Ascending aorta (tissue), 2 donors: ENCODE results near the gene REXO1. TPM values are rescaled to one million over a fixed set of nuclear protein-coding genes. Genes with fewer than 3 reads are reported as not detected.

ENCODE experiments used
- DNase-seq, 2 donors: peaks; one replicate each; pipeline ENCODE4 v3.0.0-alpha.2; 2019; ENCODE audit warnings: low spot score in 2 of 2
- H3K27ac ChIP-seq, 2 donors: fragments of 200-600 bp; sonication (generic); one replicate each; pipeline ENCODE4 v1.5.1; 2016 to 2017; ENCODE audit warnings: mild to moderate bottlenecking in 1 of 2
- H3K27me3 ChIP-seq: fragments of 200-600 bp; sonication (generic); one replicate; pipeline ENCODE4 v1.5.1; 2017
- H3K36me3 ChIP-seq, 2 donors: fragments of 200-600 bp; sonication (generic); one replicate each; pipeline ENCODE4 v1.5.1; 2016
- H3K4me1 ChIP-seq, 2 donors: fragments of 200-600 bp; sonication (generic); one replicate each; pipeline ENCODE4 v1.5.1; 2016 to 2017; ENCODE audit warnings: mild to moderate bottlenecking in 1 of 2
- H3K4me3 ChIP-seq, 2 donors: fragments of 200-600 bp; sonication (generic); one replicate each; pipeline ENCODE4 v1.5.1; 2016 to 2017; ENCODE audit warnings: mild to moderate bottlenecking in 1 of 2
- H3K9me3 ChIP-seq, 2 donors: fragments of 200-600 bp; sonication (generic); one replicate each; pipeline ENCODE4 v1.5.1; 2016
- intact Hi-C: fragments of 100-400 bp; cut with DNase I; formaldehyde crosslinking; loops from one replicate; pipeline ENCODE4 v1.15.1; 2023
- total RNA-seq: library from RNA; depleted of rRNA; stranded (reverse); fragments of >200 nt; gene quantifications from one replicate; pipeline ENCODE4 v1.1.0, GENCODE V29; 2016
- TF ChIP-seq, protein P1 (sequence below), 3 experiments: fragments of 200-600 bp in 2 of 3; fragments of 450-650 bp in 1 of 3; sonication (generic) in 2 of 3; IDR thresholded peaks; one replicate each; pipeline ENCODE4 v1.5.1; 2016 to 2019; ENCODE audit warnings: antibody characterized with exemption in 3 of 3, mild to moderate bottlenecking in 1 of 3, moderate library complexity in 1 of 3

REXO1 gene
- total RNA-seq, 1 donor from 2014 or later, result 45.1 TPM

DNA sequence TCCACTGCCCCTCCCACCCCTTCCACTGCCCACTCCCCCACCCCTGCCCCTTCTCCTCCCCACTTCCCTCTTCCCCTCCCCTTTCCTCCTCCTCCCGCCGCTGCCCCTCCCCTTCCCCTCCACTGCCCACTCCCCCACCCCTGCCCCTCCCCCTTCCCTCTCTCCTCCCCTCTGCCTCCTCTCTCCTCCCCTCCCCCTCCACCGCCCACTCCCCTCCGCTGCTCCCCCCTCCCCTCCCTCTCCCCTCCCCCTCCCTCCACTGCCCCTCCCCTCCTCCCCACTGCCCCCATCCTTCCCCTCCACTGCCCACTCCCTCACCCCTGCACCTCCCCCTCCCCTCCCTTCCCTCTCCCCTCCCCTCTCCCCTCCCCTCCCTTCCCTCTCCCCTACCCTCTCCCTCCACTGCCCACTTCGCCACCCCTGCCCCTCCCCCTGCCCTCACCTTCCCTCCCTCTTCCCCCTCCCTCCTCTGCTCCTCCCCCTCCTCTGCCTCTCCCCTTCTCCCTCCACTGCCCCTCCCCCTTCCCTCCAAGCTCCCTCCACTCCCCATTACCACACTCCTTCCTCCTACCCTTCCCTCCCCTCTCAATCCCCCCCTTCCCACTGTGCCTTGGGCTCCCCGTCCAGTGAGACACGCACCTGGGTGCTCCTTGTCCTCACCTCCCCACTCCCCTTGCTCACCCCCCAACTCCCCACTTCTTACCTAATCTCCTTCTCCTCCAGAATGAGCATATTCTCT lies 58.1 kb downstream of the REXO1 start:
- peaks cover 8% of the 10 kb centered on the region for H3K27me3 ChIP-seq
- intact Hi-C loops, result no loop called here
- H3K36me3 ChIP-seq, result no peaks in the 10 kb centered on the region
- H3K9me3 ChIP-seq, result no peaks in the 10 kb centered on the region
- H3K27ac ChIP-seq, result no peak overlapping the region
- DNase-seq, result no peak
- no peaks in the 10 kb centered on the region for H3K4me1 ChIP-seq
- TF ChIP-seq, protein P1, sequence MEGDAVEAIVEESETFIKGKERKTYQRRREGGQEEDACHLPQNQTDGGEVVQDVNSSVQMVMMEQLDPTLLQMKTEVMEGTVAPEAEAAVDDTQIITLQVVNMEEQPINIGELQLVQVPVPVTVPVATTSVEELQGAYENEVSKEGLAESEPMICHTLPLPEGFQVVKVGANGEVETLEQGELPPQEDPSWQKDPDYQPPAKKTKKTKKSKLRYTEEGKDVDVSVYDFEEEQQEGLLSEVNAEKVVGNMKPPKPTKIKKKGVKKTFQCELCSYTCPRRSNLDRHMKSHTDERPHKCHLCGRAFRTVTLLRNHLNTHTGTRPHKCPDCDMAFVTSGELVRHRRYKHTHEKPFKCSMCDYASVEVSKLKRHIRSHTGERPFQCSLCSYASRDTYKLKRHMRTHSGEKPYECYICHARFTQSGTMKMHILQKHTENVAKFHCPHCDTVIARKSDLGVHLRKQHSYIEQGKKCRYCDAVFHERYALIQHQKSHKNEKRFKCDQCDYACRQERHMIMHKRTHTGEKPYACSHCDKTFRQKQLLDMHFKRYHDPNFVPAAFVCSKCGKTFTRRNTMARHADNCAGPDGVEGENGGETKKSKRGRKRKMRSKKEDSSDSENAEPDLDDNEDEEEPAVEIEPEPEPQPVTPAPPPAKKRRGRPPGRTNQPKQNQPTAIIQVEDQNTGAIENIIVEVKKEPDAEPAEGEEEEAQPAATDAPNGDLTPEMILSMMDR (IDR thresholded peaks at IDR 0.05), result no peak
- peak overlapping the region in 1 of 2 donors; percentile 46 for H3K4me3 ChIP-seq

- TF ChIP-seq, protein P1 (IDR thresholded peaks at IDR 0.05), result no peak
- Histone ChIP-seq H3K4me3 (peak overlapping the region in 1 of 2 donors; percentile 46), H3K9me3 (no peaks in the 10 kb centered on the region), H3K27ac (no peak overlapping the region), H3K27me3 (peaks cover 8% of the 10 kb centered on the region), H3K36me3 (no peaks in the 10 kb centered on the region), H3K4me1 (no peaks in the 10 kb centered on the region)
- intact Hi-C loops, result loop anchor here (2.0 kb wide), 1 partner anchor 37 kb away; no protein-coding TSS in a partner anchor
- DNase-seq, result no peak
These were observed 58.8 kb downstream of the REXO1 start for GRCh38 chr19:1789261-1790041.

GRCh38 chr19:1787116-1787515 lies 61.2 kb downstream of the REXO1 start:
- intact Hi-C loops, result no loop called here
- no peak for DNase-seq
- Histone ChIP-seq H3K27ac (no peak overlapping the region), H3K9me3 (peaks cover under 1 to 5% of the 10 kb centered on the region in 2 donors), H3K4me3 (no peak overlapping the region), H3K4me1 (no peaks in the 10 kb centered on the region), H3K36me3 (no peaks in the 10 kb centered on the region), H3K27me3 (peaks cover 8% of the 10 kb centered on the region)
- TF ChIP-seq, protein P1 (IDR thresholded peaks at IDR 0.05), result no peak

DNA sequence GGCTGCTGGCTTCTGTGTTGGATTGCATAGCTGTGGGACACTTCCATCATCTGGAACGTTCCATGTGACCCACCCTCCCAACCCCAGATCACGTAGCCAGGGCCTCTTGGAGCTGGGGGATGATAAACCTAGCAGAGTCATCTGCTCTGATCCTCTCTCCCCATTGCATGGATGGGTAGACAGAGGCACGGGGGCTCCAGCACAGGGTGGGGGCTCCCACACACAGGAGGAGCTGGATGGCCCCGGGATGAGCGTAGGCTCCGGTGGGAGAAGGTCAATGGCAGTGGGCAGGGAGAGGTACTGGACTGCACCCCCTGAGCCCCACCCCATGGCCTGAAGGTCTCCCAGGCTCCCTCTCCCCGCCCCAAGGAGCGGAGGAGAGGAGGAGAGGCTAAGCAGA lies 61.6 kb downstream of the REXO1 start:
- H3K27ac ChIP-seq, result no peak overlapping the region
- peaks cover 8% of the 10 kb centered on the region for H3K27me3 ChIP-seq
- no peaks in the 10 kb centered on the region for H3K4me1 ChIP-seq
- no peak overlapping the region for H3K4me3 ChIP-seq
- intact Hi-C loops, result no loop called here
- H3K9me3 ChIP-seq, result peaks cover 5 to 10% of the 10 kb centered on the region in 2 donors
- TF ChIP-seq, protein P1 (IDR thresholded peaks at IDR 0.05), result no peak
- DNase-seq, result no peak
- H3K36me3 ChIP-seq, result no peaks in the 10 kb centered on the region

GRCh38 chr19:1785310-1785709 lies 63.0 kb downstream of the REXO1 start:
- intact Hi-C loops, result no loop called here
- DNase-seq, result no peak

More at GRCh38 chr19:1785310-1785709, 63.0 kb downstream of the REXO1 start:
- H3K4me1 ChIP-seq, result no peaks in the 10 kb centered on the region
- peaks cover 8 to 14% of the 10 kb centered on the region in 2 donors for H3K9me3 ChIP-seq
- TF ChIP-seq, protein P1 (IDR thresholded peaks at IDR 0.05), result no peak
- no peaks in the 10 kb centered on the region for H3K36me3 ChIP-seq
- no peak overlapping the region for H3K27ac ChIP-seq
- H3K27me3 ChIP-seq, result peaks cover 8% of the 10 kb centered on the region
- no peak overlapping the region for H3K4me3 ChIP-seq
